GM21717 (cell line): ENCODE data around the gene CNOT4.
A peak's percentile ranks its signal among the peaks of the same experiment; 100 is the strongest.
"Not testable (repeated sequence)": the region's sequence is repeated elsewhere in the genome, so short reads cannot be mapped to it uniquely, and the experiment has no call there.

Source experiments
- ATAC-seq: cut with Tn5 transposase; IDR thresholded peaks from one replicate; pipeline ENCODE4 v1.9.1; 2021; ENCODE audit warnings: mild to moderate bottlenecking, moderate library complexity; ENCODE audit not compliant: unreplicated experiment

Gene CNOT4

DNA sequence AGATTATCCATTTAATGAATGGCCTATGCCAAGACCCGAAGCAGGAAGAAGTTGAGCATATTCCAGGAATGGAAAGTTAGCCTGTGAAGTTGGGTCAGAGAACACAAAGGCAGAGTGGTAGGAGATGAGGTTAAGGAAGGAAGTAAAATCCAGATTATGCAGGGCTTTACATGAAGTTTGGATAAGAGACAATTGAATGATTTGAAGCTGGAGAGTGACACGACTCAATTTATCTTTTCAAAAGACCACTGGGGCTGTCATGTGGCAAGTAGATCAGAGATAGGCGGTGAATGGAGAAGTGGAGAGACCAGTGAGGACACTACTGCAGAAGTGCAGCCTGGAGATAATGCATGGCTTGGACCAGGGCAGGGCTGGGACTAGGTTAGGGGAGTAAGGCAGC lies 7.2 kb upstream of the CNOT4 start:
- no peak for ATAC-seq

DNA sequence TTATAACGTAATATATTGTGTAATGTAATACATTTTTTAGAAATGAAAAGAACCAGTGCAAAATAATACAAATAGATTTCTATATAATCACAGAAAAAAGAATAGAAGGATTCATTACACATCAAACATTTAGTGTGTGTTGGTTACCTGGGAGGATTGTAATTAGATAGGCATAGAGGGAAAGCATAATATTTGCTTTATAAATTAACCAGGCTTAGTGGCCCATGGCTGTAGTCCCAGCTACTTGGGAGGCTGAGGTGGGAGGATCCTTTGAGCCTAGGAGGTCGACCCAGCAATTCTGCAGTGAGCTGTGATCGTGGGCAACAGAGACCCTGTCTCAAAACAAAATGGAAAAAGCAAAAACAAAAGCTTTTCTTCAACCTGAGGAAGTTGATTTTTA lies 5.0 kb upstream of the CNOT4 start:
- no peak for ATAC-seq

DNA sequence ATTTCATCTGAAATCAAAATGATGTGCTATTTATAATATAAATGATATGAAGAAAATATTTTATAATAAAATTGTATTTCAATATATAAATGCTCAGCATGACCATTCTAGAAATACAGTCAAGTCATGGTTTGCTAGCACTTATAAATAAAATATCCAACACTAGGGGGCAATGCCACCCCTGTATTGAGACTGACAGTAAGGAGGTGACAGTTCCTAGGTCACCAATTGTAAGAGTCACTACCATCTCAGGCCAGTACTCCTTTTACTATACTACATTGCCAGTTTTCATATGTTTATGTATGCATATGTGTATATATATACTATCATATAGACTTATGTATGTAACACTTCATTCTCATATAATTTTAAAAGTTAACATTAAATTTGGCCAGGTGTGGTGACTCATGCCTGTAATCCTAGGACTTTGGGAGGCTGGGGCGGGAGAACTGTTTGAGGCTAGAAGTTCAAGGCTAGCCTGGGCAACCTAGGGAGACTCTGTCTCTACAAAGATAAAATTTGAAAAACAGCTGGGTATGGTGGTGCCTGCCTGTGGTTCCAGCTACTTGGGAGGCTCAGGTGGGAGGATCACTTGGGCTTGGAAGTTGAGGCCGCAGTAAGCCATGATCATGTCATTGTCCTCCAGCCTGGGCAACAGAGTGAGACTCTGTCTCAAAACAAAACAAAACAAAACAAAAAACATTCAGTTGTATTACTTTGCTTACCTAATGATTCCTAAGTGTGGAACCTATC lies 2.4 kb upstream of the CNOT4 start:
- peak; percentile 29 for ATAC-seq

DNA sequence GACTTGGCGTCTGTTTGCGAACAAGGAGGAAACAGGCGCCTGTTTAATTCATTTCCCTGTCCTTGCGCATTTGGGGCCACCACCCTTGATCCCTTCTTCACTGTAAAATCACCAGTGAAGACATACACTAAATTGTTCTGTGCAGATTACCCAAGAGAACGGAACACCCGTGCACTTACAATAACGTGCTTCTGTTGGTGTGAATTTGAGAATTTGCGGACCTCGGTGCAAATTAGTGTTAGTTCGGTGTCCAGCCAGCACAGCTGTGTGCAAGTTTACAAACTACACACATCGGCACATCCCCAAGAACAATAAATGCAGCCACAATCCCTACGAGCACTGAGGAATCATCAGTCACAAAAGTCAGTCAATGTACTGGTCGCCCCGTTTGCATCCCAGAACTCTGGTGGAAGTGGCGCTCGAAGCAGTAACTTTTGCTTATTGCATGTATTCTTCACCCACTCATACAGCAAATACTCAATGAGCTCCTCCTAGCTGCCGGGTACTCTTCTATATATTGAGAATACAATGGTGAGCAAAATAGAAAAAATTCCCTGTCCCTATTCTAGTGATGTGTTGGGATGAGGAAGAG lies 786 bp upstream of the CNOT4 start:
- ATAC-seq: no peak

DNA sequence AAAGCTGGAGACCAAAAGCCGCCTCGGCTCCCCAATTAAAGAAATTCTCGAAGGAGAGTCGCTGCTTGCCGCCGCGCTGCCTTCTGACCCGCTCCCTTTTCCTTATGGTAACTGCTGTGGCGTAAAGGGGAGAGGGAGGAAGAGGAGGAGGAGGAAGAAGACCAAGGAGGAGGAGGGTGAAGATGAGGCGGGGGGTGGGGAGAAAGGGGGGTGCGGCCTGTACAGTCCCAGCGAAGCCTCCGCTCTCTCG lies 388 bp downstream of the CNOT4 start:
- ATAC-seq: no peak

DNA sequence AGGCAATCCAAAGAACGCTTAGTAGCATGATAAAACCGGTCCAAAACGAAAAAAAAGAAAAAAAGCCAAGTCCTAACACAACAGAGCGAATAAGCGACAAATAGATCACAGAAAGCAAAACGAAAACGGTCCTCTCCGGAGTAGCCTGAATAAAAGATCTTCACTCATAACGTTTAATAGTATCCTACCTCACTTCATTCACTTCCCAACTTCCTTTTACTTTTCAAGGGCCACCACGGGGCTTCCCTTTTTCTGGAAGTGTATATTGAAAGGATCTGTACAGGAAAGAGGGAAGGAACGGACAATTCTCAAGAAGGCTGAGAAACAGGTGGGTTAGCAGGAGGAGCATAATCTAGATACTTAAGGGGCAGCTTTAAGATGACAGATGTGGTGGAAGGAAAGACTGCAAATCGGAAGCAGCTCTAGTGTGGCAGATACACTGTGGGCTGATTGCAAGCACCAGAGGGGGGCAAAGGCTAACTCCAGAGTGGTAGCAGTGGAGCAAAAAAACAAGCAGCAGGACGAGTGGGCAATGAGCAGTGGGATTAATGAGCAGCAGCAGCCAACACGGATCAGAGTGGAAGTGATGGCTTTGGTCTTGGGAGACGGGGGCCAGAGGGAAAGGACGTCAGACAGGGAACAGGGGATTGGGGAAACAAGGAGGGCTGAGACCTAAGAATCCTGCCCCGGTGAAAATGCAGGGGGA lies 866 bp downstream of the CNOT4 start:
- peak; percentile 24 for ATAC-seq

DNA sequence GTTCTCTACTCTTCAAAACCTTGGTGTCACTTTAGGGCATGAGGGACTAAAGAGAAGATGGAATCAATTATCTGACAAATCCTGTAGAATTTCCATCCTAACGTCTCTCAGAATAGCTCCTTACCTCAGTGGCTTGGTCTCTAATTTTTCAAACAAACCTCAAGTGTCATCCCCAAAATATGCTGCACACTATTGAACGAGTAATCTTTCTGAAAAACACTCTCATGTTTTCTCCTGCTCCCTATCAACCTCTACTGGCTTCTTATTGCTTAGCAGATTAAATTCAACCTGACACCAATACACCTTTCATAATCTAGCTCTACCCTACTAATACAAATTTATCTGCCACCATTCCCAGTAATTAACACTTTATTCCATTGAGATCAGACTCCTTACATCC lies 8.5 kb downstream of the CNOT4 start:
- no peak for ATAC-seq

DNA sequence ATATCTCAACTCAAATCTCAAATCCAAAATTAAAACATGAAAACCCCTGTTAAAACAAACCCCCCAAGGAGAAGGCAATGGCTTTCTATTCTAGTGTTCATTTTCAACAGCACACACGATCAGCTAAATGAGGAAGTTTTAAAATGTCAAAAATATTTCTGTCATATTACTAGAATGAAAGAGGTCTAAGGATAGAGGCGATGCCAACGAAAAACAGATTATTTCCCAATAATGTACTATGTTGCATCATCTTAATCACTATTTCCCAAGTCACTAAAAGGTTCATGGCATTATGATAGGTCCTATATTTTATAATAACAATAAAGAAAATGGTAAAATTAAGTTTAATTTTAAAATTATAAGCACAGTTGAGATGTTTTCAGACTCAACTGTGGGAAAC lies 10.1 kb downstream of the CNOT4 start:
- no peak for ATAC-seq

DNA sequence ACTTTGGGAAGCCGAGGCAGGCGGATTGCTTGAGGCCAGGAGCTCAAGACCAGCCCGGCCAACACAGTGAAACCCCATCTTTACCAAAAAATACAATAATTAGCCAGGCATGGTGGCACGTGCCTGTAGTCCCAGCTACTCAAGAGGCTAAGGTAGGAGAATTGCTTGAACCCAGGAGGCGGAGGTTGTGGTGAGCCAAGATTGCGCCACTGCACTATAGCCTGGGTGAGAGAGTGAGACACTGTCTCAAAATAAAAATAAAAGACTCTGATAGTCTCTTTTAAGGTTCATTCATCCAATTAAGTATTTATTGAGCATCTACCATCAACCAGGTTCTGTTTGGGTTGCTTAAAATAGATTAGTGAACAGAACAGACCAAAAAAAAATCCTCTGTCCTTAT lies 12.7 kb downstream of the CNOT4 start:
- ATAC-seq: not testable (repeated sequence)

DNA sequence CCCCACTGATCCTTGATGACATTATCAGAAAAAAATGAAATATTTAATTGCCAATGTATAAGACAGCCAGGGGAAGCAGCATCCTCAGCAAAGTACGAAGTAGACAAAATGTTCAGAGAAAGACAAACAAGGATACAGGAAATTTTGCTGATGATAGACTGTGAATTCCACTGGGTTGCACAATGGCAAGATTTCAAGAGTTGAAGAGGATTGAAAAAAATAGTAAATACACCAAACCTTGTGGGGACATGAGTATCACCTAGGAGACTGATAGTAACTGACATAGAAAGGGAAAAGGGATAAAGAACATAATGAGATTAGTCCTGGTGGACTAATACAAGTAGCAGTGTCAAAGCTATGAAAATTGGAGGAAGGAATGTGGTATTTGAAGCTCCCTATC lies 16.5 kb downstream of the CNOT4 start:
- ATAC-seq: no peak

DNA sequence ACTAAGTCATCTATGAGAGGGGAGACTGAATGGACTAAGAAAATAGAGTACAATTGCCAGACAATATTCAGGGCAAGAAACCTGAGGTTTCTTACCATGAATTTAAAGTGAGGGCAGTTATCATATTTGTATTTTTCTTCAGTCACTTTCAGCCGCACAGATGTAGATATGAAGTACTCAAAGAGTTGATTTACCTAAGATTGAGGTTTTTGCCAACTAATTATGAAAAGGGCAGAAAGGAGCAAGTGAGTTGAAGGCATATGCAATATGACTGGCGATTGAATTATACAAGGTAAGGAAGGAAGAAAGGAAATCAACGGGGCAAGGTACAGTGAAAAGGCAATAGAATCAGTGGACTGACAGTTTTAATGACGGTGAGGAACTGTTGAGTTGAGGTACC lies 17.8 kb downstream of the CNOT4 start:
- no peak for ATAC-seq

DNA sequence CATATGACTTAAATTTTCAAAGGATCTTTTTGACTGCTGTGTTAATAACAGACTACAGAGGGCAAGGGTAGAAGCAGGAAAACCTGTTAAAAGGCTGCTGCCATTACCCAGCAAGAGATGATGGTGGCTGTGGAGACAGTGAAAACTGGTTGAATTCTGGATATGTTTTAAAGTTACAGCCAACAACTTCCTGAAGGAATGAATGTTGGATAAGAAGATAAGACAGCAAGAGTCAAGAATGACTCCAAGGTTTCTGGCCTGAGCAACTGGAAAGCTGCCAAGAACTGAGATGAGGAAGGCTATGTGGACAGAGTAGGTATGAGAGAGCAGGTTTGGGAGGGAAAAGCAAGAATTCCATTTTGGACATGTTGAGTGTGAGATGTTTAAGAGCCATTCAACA lies 19.1 kb downstream of the CNOT4 start:
- ATAC-seq: no peak

DNA sequence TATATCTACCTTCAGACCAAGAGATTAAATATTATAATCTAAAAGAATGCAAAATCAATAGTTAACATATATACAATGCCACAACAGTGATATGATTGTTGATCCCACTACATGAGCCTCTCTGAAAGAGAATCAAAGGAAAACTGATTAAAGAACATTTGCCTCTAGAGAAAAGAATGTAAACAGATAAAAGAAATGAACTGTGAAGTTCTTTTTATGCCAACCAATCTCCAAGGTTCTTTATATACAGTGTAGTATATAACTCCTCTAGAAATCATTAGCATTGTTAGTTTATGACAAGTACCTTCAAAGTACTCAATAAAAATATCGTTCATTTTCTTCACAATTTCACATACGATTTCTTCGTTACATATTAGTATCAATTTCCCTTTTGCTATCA lies 20.1 kb downstream of the CNOT4 start:
- ATAC-seq: no peak

DNA sequence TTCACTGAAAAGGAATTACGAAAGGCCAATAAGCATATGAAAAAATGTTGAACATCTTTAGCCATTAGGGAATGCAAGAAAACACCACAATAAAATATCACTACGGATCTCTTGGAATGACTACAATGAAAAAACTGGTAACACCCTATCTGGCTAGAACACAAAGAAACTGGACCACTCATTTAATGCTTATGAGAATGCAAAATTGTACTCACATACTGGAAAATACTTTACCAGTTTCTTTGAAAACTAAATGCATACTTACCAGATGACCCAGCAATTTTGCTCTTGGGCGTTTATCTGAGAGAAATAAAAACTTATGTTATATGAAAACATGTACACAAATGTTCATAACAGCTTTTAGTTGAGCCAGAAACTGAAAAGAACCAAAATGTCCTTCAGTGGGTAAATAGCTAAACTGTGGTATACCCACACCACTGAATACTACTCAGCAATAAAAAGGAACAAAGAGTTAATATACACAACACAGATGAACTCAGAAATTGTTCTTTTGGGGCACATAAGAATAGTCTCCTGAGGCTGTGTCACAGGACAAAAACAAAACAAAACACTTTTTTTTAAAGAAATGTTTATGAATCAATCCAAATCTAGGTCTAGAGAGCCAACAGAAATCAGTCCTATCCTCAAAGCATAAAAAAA lies 23.5 kb downstream of the CNOT4 start:
- ATAC-seq: no peak

DNA sequence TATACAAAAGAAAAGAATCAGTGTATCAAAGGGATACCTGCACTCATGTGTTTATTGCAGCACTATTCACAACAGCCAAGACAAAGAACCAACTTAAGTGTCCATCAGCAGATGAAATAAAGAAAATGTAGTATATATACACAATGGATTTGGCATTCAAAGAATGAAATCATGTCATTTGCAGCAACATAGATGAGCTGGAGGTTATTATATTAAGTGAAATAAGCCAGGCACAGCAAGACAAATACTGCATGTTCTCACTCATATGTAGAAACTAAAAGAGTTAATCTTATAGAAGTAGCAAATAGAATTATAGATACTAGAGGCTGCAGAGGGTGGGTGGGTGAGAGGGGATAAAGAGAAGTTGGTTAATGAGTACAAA lies 28.3 kb downstream of the CNOT4 start:
- ATAC-seq: no peak

DNA sequence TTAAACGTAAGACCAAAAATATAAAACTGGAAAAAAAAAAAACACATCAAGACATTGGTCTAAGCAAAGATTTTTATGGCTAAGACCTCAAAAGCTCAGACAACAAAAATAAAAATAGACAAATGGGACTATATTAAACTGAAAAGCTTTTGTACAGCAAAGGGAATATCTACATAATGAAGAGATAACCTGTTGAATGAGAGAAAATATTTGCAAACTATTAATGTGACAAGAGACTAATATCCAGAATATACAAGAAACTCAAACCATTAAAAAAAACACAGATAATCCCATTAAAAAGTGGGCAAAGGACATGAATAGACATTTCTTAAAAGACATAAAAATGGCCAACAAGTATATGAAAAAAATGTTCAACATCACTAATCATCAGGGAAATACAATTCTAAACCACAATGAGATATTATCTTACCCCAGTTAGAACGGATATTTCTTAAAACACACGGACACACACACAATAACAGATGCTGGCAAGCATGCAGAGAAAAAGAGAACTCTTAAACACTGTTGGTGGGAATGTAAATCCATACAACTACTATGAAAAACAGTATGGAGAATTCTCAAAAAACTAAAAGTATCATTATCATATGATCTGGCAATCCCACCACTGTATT lies 28.8 kb downstream of the CNOT4 start:
- ATAC-seq: no peak

DNA sequence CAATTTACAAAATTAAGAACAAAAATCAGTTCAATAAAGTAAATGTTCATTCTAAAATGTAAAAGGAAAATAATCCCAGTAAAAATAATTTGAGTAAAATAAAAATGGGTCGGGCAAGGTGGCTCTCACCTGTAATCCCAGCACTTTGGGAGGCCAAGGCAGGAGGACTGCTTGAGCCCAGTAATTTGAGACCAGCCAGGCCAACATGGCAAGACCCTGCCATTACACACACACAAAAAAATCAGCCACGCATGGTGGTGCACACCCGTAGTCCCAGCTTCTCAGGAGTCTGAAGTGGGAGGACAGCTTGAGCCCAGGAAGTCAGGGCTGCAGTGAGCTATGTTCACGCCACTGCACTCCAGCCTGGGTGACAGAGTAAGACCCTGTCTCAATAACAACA lies 34.4 kb downstream of the CNOT4 start:
- ATAC-seq: no peak

DNA sequence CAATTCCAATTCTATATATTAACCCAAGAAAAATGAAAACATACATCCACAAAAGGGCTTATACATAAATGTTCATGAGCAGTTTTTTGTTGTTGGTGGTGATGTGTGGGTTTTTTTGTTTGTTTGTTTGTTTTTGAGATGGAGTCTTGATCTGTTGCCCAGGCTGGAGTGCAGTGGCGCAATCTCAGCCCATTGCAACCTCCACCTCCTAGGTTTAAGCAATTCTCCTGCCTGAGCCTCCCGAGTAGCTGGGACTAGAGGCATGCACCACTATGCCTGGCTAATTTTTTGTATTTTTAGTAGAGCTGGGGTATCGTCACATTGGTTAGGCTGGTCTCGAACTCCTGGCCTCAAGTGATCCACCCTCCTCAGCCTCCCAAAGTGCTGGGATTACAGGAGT lies 40.2 kb downstream of the CNOT4 start:
- ATAC-seq: not testable (repeated sequence)

DNA sequence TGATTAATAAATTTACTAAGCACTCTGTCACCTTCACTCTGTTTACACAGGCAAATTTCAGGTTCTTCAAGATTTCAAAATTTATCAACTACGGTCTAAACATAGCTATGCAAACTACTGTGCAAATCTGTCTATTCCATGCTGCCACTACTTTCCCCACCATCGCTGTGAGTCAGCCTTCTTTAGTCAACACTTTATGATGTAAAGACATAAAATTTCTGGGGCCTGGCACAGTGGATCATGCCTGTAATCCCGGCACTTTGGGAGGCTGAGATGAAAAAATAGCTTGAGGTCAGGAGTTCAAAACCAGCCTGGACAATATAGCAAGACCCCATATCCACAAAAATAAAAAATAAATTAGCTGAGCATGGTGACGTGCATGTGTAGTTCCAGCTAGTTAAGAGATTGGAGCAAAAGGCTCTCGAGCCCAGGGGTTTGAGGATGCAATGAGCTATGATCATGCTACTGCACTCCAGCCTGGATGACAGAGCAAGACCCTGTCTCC lies 42.6 kb downstream of the CNOT4 start:
- no peak for ATAC-seq

DNA sequence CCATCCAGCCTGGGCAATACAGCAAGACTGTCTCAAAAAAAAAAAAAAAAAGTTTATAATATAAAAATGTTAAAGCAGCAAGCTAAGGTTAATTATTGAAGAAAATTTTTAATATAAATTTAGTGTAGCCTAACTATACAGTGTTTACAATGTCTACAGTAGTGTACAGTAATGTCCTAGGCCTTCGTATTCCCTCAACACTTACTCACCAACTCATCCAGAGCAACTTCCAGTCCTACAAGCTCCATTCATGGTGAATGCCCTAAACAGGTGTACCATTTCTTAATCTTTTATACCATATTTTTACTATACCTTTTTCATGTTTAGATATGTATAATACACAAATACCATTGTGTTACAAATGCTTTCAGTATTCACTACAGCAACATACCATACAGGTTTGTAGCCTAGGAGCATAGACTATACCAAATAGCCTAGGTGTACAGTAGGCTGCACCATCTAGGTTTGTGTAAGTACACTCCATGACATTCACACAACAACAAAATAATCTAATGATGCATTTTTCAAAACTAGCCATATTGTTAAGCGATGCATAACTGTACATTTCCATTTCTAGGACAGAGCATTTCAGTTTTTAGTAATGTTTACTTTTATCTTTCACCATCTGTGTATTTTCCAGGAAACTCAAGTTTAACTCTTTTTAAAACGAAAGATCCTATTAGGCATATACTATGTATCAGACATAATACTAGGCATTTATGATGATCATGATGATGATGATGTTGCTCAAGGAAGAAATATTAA lies 43.3 kb downstream of the CNOT4 start:
- ATAC-seq: no peak

DNA sequence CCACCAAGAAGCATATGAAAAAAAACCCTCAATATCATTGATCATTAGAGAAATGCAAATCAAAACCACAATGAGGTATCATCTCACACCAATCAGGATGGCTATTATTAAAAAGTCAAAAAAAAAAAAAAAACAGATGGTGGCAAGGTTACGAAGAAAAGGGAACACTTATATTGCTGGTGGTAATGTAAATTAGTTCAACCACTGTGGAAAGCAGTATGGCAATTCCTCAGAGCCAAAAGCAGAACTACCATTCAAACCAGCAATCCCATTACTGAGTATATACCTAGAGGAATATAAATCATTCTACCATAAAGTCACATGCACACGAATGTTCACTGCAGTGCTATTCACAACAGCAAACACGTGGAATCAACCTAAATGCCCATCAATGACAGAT lies 46.0 kb downstream of the CNOT4 start:
- no peak for ATAC-seq
